Effector CD4-positive, alpha-beta T cell (primary cell): ENCODE measurements around the gene PACSIN1.

ENCODE experiments used
- DNase-seq: peaks from one replicate; pipeline ENCODE4 v3.0.0-alpha.2; 2020

The PACSIN1 gene

GRCh38 chr6:34529665-34530327, 63.9 kb downstream of the PACSIN1 start:
- DNase-seq = no peak

GRCh38 chr6:34530753-34531365, 65.0 kb downstream of the PACSIN1 start:
- DNase-seq = no peak

- DNase-seq = no peak
Measured at GRCh38 chr6:34531580-34532201, 65.8 kb downstream of the PACSIN1 start.

- no peak for DNase-seq
Measured at GRCh38 chr6:34532230-34532629, 66.4 kb downstream of the PACSIN1 start.

- DNase-seq = no peak
Measured at GRCh38 chr6:34534146-34534545, 68.3 kb downstream of the PACSIN1 start.

- no peak for DNase-seq
Measured at GRCh38 chr6:34534656-34535055, 68.8 kb downstream of the PACSIN1 start.

GRCh38 chr6:34535199-34535598, 69.3 kb downstream of the PACSIN1 start:
- no peak for DNase-seq

GRCh38 chr6:34535646-34536045, 69.8 kb downstream of the PACSIN1 start:
- DNase-seq = no peak

- no peak for DNase-seq
Measured at GRCh38 chr6:34536251-34536958, 70.5 kb downstream of the PACSIN1 start.

- DNase-seq = no peak
Measured at GRCh38 chr6:34536959-34537848, 71.3 kb downstream of the PACSIN1 start.

GRCh38 chr6:34537922-34538550, 72.2 kb downstream of the PACSIN1 start:
- no peak for DNase-seq

GRCh38 chr6:34538581-34538980, 72.7 kb downstream of the PACSIN1 start:
- no peak for DNase-seq

GRCh38 chr6:34539181-34539580, 73.3 kb downstream of the PACSIN1 start:
- no peak for DNase-seq

GRCh38 chr6:34540222-34540621, 74.3 kb downstream of the PACSIN1 start:
- DNase-seq = no peak

GRCh38 chr6:34540841-34541240, 75.0 kb downstream of the PACSIN1 start:
- no peak for DNase-seq

GRCh38 chr6:34543421-34543820, 77.5 kb downstream of the PACSIN1 start:
- no peak for DNase-seq

- no peak for DNase-seq
Measured at GRCh38 chr6:34544052-34544604, 78.3 kb downstream of the PACSIN1 start.

GRCh38 chr6:34544776-34545471, 79.0 kb downstream of the PACSIN1 start:
- DNase-seq = no peak

GRCh38 chr6:34546551-34547321, 80.9 kb downstream of the PACSIN1 start:
- no peak for DNase-seq
